NCI-H345 (cell line): ENCODE results near the gene ARAP1.

Experiments used
- DNase-seq: peaks from one replicate; lab custom pipeline; 2025; lab: John Stamatoyannopoulos, UW

The ARAP1 gene

GRCh38 chr11:72762641-72763304 is 10.6 kb upstream of the ARAP1 start:
- no peak for DNase-seq

GRCh38 chr11:72760539-72761405 is 8.6 kb upstream of the ARAP1 start:
- DNase-seq = no peak

- peak; percentile 66 for DNase-seq
Measured at GRCh38 chr11:72759468-72759985, 7.3 kb upstream of the ARAP1 start.

GRCh38 chr11:72758690-72759389 is 6.6 kb upstream of the ARAP1 start:
- peak; percentile 94 for DNase-seq

- no peak for DNase-seq
Measured at GRCh38 chr11:72758304-72758689, 6.1 kb upstream of the ARAP1 start.

GRCh38 chr11:72755713-72756285 is 3.6 kb upstream of the ARAP1 start:
- DNase-seq = no peak

- DNase-seq = no peak
Measured at GRCh38 chr11:72754544-72755155, 2.4 kb upstream of the ARAP1 start.

GRCh38 chr11:72754149-72754543 is 1.9 kb upstream of the ARAP1 start:
- no peak for DNase-seq

GRCh38 chr11:72753341-72754148 is 1.3 kb upstream of the ARAP1 start:
- no peak for DNase-seq

GRCh38 chr11:72751116-72752087 is 806 bp downstream of the ARAP1 start:
- peak; percentile 37 for DNase-seq

- DNase-seq = no peak
Measured at GRCh38 chr11:72750556-72751115, 1.6 kb downstream of the ARAP1 start.

GRCh38 chr11:72750086-72750485 is 2.1 kb downstream of the ARAP1 start:
- no peak for DNase-seq

- no peak for DNase-seq
Measured at GRCh38 chr11:72747289-72747855, 4.8 kb downstream of the ARAP1 start.

GRCh38 chr11:72746821-72747220 is 5.4 kb downstream of the ARAP1 start:
- DNase-seq = no peak

- no peak for DNase-seq
Measured at GRCh38 chr11:72745925-72746550, 6.2 kb downstream of the ARAP1 start.

GRCh38 chr11:72745511-72745910 is 6.7 kb downstream of the ARAP1 start:
- DNase-seq = no peak

GRCh38 chr11:72744474-72744873 is 7.7 kb downstream of the ARAP1 start:
- DNase-seq = no peak
